Measurements from ENCODE around the gene EEF2KMT. TPM values are rescaled to one million over a fixed set of nuclear protein-coding genes. Genes with fewer than 3 reads are reported as not detected.
"Not testable (repeated sequence)": the region's sequence is repeated elsewhere in the genome, so short reads cannot be mapped to it uniquely, and the experiment has no call there.

EEF2KMT gene
- total and polyA plus RNA-seq, 2 of the 8 experiments (the other 6 are each of a cell fraction or from before 2014, with no cell fraction given), result 35.8 to 37.0 TPM

DNA sequence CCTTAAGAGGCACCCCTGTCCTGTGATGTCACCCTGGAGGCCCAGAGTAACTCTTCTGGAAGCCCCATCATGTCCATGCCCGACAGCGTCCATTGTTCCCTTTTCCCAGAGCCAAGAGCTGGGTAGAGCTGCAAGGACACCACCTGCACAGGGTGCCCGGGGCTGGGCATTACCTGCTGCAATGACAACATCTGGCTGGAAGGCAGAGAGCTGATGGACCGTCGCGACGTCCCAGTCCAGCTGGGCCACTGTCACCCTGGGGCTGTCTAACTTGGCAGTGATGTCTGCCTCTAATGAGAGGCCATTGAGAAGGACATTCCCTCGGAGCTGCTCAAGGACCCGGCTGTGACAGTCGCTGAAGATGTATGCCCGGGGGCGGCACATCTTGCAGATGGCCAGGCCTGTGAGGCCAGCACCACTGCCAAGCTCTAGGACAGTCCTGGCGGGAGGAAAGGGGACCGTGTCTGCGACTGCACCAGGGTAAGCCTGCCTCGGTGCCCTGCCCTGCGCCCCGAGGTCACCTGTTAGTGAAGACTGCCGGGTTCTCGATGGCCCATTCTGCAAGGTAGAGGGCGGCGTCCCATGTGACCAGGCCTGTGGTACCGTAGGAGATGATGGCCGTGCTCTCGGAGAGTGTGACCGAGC is 7.6 kb downstream of the EEF2KMT start:
- not testable (repeated sequence) for H3K79me1 ChIP-seq (ENCODE audit: low read depth, low read length); H3K56ac ChIP-seq (replicated peaks; ENCODE audit: insufficient read length, low read depth, low read length); DNase-seq (ENCODE audit: low read depth in 1 of 2, low spot score in 2 of 2); H4K5ac ChIP-seq (ENCODE audit: insufficient read length, low read depth, low read length); H3K4me1 ChIP-seq (replicated peaks in 1 of 4; ENCODE audit: control insufficient read depth in 3 of 4, insufficient read depth in 4 of 4, low read length in 3 of 4); H3K27me3 ChIP-seq (replicated peaks in 1 of 4; ENCODE audit: control insufficient read depth in 3 of 4, extremely low read depth in 1 of 4, insufficient read depth in 3 of 4, low read length in 3 of 4); H3K4ac ChIP-seq (replicated peaks; ENCODE audit: insufficient read length, low read depth, low read length); H2BK12ac ChIP-seq (ENCODE audit: low read depth, low read length); H3K79me2 ChIP-seq (ENCODE audit: control insufficient read depth in 1 of 2, insufficient read depth in 2 of 2, low read length in 2 of 2); H3K23me2 ChIP-seq (ENCODE audit: low read depth, low read length); H3K9me3 ChIP-seq (ENCODE audit: insufficient read depth in 2 of 2, low read depth in 1 of 2, low read length in 1 of 2); H2BK15ac ChIP-seq (ENCODE audit: low read length); H2AK5ac ChIP-seq (ENCODE audit: low read depth, low read length); H3K18ac ChIP-seq (ENCODE audit: extremely low read depth, low read length); H2BK20ac ChIP-seq (ENCODE audit: low read length); H3K14ac ChIP-seq (ENCODE audit: insufficient read length); H4K91ac ChIP-seq (replicated peaks; ENCODE audit: insufficient read length, low read length); H4K20me1 ChIP-seq (replicated peaks in 1 of 2; ENCODE audit: control insufficient read depth in 1 of 2, insufficient read depth in 2 of 2, low read length in 2 of 2); H3K4me3 ChIP-seq (ENCODE audit: extremely low read depth in 1 of 4, insufficient read depth in 2 of 4, low read depth in 3 of 4, low read length in 4 of 4); H2AFZ ChIP-seq (ENCODE audit: low read length); H3K27ac ChIP-seq (ENCODE audit: low read depth, low read length); H2BK5ac ChIP-seq (ENCODE audit: low read depth, low read length); FAIRE-seq; H3K23ac ChIP-seq (ENCODE audit: insufficient read length); H4K8ac ChIP-seq (ENCODE audit: extremely low read depth, insufficient read depth, low read length); H3K4me2 ChIP-seq (ENCODE audit: insufficient read depth in 1 of 2, low read depth in 2 of 2, low read length in 2 of 2); H3K9ac ChIP-seq (replicated peaks in 1 of 4; ENCODE audit: extremely low read depth in 1 of 4, low read depth in 3 of 4, low read length in 3 of 4); H2BK120ac ChIP-seq (replicated peaks; ENCODE audit: low read depth, low read length)
- WGBS, 2 experiments (ENCODE audit: extremely low coverage in 1 of 2, insufficient coverage in 1 of 2, insufficient read length in 1 of 2, insufficient replicate concordance in 2 of 2, low coverage in 1 of 2, low lambda C conversion rate in 2 of 2, missing lambda C conversion rate in 1 of 2), result 94% methylated on average over 20 of the region's 26 CpGs; no CpG with 5 or more reads in 1 of the 2 experiments
- ChIA-PET CTCF (ENCODE audit: partially characterized antibody) (interaction anchor here (1.1 to 27.9 kb wide), 3 partner anchors 14 to 400 kb away, joined by 3 to 625 read pairs (median 12); partner anchors contain the start of gene C16orf89), POLR2A (ENCODE audit: partially characterized antibody) (interaction anchor here (1.6 to 1.7 kb wide), 2 partner anchors 18 to 49 kb away, joined by 3 read pairs; no protein-coding TSS in a partner anchor)
- peaks cover 4 to 28% (median 5%) of the 10 kb centered on the region in 4 experiments; a peak in 5 of 8 replicates for H3K36me3 ChIP-seq (ENCODE audit: control insufficient read depth in 2 of 4, insufficient read depth in 4 of 4, low read length in 3 of 4)

Data from H1 (cell line).